ENCODE data around the gene ASNSD1.

DNA sequence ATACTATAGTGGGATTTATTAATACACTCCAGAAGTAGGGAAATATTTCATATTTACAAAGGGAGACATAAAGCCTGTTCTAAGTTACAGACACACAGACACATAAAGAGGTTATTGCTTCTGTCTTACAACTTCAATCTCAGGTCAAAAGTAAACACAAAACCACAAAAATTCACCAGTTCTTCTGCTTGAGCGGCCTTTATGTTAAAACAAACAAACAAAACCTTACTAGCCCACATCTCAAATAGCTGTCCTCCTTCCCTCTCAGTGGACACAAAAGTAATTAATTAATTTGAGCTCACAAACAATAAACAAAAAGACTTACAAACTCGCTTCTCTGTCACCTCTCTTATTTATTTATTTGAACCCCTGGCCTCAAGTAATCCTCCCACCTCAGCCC is 1.5 kb upstream of the ASNSD1 start:
- TF ChIP-seq, protein P1, sequence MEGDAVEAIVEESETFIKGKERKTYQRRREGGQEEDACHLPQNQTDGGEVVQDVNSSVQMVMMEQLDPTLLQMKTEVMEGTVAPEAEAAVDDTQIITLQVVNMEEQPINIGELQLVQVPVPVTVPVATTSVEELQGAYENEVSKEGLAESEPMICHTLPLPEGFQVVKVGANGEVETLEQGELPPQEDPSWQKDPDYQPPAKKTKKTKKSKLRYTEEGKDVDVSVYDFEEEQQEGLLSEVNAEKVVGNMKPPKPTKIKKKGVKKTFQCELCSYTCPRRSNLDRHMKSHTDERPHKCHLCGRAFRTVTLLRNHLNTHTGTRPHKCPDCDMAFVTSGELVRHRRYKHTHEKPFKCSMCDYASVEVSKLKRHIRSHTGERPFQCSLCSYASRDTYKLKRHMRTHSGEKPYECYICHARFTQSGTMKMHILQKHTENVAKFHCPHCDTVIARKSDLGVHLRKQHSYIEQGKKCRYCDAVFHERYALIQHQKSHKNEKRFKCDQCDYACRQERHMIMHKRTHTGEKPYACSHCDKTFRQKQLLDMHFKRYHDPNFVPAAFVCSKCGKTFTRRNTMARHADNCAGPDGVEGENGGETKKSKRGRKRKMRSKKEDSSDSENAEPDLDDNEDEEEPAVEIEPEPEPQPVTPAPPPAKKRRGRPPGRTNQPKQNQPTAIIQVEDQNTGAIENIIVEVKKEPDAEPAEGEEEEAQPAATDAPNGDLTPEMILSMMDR (IDR thresholded peaks at IDR 0.05) = no peak
- TF ChIP-seq POLR2A (IDR thresholded peaks at IDR 0.05) (no peak), POLR2AphosphoS5 (IDR thresholded peaks at IDR 0.05) (no peak), EP300 (IDR thresholded peaks at IDR 0.05) (no peak)

Measured in gastroesophageal sphincter (tissue), 3 donors.